BJ (cell line): Measurements from ENCODE around the gene MED4. TPM values are rescaled to one million over a fixed set of nuclear protein-coding genes. Genes with fewer than 3 reads are reported as not detected.

ENCODE experiments used
- CTCF ChIA-PET: fragments of 350-600 bp; formaldehyde crosslinking; extraction: SDS; loops from one replicate; lab custom pipeline; 2021; ENCODE audit warnings: antibody characterized with exemption, inconsistent platforms; lab: Yijun Ruan, JAX
- POLR2A ChIA-PET: fragments of 300-600 bp; sonication (Branson Sonifier 250); formaldehyde crosslinking; extraction: SDS; loops from one replicate; lab custom pipeline; 2021; ENCODE audit warnings: antibody characterized with exemption; lab: Charles Lee
- DNase-seq: peaks from one replicate; pipeline ENCODE4 v3.0.0-alpha.2; 2011; ENCODE audit warnings: low read depth
- H3K27me3 ChIP-seq: 2 replicates; pipeline ENCODE4 v1.6.0; 2011; ENCODE audit warnings: low read length; ENCODE audit not compliant: control insufficient read depth, insufficient read depth
- H3K36me3 ChIP-seq: 2 replicates; pipeline ENCODE4 v1.5.1; 2011; ENCODE audit warnings: low read length; ENCODE audit not compliant: control insufficient read depth, insufficient read depth
- H3K4me3 ChIP-seq: 2 replicates; pipeline ENCODE4 v1.5.1; 2011; ENCODE audit warnings: low read depth, mild to moderate bottlenecking, control low read depth, low read length
- polyA minus RNA-seq: library from RNA; depleted of rRNA, polyadenylated mRNA; stranded (reverse); fragments of >200 nt; gene quantifications from 2 replicates; pipeline ENCODE4 v1.2.3, GENCODE V29; 2011; rRNA and poly(A)+ RNA removed
- polyA plus RNA-seq: library from polyadenylated mRNA; depleted of rRNA; stranded (reverse); fragments of >200 nt; gene quantifications from 2 replicates; pipeline ENCODE4 v1.2.3, GENCODE V29; 2011; rRNA removed
- TF ChIP-seq, protein P1 (sequence below): IDR thresholded peaks from 2 replicates; pipeline ENCODE4 v1.5.1; 2011; ENCODE audit warnings: low read depth, mild to moderate bottlenecking, control low read depth, inconsistent platforms, low read length, moderate library complexity; ENCODE audit not compliant: insufficient read depth

MED4 gene
- polyA plus RNA-seq (30.1 and 41.3 TPM in 2 replicates), polyA minus RNA-seq (13.6 and 18.5 TPM in 2 replicates)

DNA sequence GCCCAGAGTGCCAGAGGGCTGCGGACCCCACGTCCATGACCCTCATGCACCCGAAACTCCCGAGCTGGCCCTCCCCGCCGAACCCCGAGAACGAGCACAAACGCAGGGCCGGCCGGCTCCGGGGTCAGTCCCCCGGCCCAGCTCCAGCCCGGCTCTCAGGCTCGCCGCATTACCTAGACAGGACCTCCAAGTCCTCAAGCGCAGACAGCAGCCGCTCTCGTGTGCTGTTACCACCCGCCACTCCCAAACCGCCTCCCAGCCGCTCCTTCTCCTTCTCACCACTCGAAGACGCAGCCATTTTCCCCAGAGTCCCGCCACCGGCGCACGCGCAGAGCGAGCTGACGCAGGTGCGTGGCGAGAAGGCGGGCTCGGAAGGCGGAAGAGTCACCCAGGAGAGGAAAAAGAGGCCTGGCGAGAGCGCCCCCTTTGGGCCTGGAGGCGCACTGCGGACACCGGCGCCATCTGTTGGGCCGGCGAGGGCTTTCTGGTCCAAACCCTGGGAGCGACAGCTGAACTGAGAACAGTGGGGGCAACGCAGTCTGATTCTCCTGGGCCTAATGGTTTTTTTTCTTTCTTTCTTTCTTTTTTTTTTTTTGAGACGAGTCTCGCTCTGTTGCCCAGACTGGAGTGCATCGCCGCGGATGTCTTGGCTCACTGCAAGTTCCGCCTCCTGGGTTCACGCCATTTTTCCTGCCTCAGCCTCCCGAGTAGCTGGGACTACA, at the start of gene MED4:
Gene MED4 (minus strand): TSS at position 324 of the 722 bp plus-strand sequence. CDS start 26 bp downstream, at position 298.
- POLR2A ChIA-PET = no interaction called here
- CTCF ChIA-PET = interaction anchor here (0.6 to 2.2 kb wide), 19 partner anchors 9 to 674 kb away, joined by 3 to 20 read pairs (median 3); partner anchors contain the start of genes ITM2B and NUDT15
- peak; percentile 49 for DNase-seq
- Histone ChIP-seq H3K36me3 (no peaks in the 10 kb centered on the region), H3K27me3 (0 out of 2 replicates have a peak, but pooled peaks cover 2% of the 10 kb centered on the region), H3K4me3 (peak within 1 kb of the TSS; percentile 99)
- TF ChIP-seq, protein P1, sequence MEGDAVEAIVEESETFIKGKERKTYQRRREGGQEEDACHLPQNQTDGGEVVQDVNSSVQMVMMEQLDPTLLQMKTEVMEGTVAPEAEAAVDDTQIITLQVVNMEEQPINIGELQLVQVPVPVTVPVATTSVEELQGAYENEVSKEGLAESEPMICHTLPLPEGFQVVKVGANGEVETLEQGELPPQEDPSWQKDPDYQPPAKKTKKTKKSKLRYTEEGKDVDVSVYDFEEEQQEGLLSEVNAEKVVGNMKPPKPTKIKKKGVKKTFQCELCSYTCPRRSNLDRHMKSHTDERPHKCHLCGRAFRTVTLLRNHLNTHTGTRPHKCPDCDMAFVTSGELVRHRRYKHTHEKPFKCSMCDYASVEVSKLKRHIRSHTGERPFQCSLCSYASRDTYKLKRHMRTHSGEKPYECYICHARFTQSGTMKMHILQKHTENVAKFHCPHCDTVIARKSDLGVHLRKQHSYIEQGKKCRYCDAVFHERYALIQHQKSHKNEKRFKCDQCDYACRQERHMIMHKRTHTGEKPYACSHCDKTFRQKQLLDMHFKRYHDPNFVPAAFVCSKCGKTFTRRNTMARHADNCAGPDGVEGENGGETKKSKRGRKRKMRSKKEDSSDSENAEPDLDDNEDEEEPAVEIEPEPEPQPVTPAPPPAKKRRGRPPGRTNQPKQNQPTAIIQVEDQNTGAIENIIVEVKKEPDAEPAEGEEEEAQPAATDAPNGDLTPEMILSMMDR = peak; percentile 100

GRCh38 chr13:48144413-48145035, 49.6 kb upstream of the MED4 start:
- TF ChIP-seq, protein P1 = no peak
- ChIA-PET CTCF (no interaction called here), POLR2A (no interaction called here)
- Histone ChIP-seq H3K4me3 (no peak overlapping the region), H3K27me3 (no peaks in the 10 kb centered on the region), H3K36me3 (no peaks in the 10 kb centered on the region)
- DNase-seq = no peak

DNA sequence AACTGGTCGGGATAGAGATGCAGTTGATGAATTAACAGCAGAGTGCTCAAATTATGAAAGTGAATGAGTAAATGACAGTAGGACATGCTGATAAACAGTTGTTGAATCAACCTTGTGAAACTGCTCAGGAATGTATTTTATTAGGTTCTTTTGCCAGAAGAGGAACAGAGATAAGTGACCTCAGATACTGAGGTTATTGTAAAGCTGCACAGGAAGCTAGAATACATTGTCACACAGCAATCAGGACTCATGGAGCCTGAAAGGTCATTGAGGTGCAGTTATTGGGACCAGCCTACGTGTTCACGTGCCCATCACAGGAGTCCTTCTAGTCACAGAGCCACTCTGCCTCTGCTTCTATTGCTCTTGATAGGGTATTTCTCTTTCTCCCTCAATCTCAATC, 47.5 kb upstream of the MED4 start:
- TF ChIP-seq, protein P1 = no peak
- CTCF ChIA-PET = interaction anchor here (0.6 kb wide), 1 partner anchor 29 kb away, joined by 5 read pairs; no protein-coding TSS in a partner anchor
- Histone ChIP-seq H3K36me3 (no peaks in the 10 kb centered on the region), H3K4me3 (no peak overlapping the region), H3K27me3 (peaks cover 3% of the 10 kb centered on the region; the same call in 1 of the 2 replicates)
- no peak for DNase-seq
- POLR2A ChIA-PET = no interaction called here

DNA sequence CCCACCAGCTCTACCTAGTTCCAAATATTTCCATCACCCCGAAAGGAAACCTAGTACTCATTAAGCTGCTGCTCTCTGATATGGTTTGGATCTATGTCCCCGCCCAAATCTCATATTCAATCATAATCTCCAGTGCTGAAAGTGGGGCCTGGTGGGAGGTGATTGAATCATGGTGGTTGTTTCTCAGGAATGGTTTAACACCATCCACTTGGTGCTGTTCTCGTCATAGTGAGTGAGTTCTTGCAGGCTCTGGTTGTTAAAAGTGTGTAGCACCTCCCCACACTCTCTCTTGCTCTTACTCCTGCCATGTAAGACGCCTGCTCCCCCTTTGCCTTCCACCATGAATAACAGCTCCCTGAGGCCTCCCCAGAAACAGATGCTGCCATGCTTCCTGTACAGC, 43.4 kb upstream of the MED4 start:
- no peak for DNase-seq
- TF ChIP-seq, protein P1 = no peak
- ChIA-PET CTCF (interaction anchor here (1.1 kb wide), 1 partner anchor 11 kb away, joined by 3 read pairs; no protein-coding TSS in a partner anchor), POLR2A (no interaction called here)
- H3K36me3 ChIP-seq = no peaks in the 10 kb centered on the region
- no peak overlapping the region for H3K4me3 ChIP-seq
- peaks cover 4% of the 10 kb centered on the region for H3K27me3 ChIP-seq

GRCh38 chr13:48132961-48133360, 38.1 kb upstream of the MED4 start:
- peaks cover 6% of the 10 kb centered on the region for H3K27me3 ChIP-seq
- POLR2A ChIA-PET = no interaction called here
- CTCF ChIA-PET = no interaction called here
- TF ChIP-seq, protein P1 = no peak
- H3K4me3 ChIP-seq = no peak overlapping the region
- DNase-seq = no peak
- no peaks in the 10 kb centered on the region for H3K36me3 ChIP-seq
